Inferior parietal cortex (tissue), 1 donor: ENCODE data around the gene ECEL1.

Experiments
- DNase-seq: peaks from one replicate; pipeline ENCODE4 v3.0.0-alpha.2; 2016; ENCODE audit errors: extremely low spot score

Gene ECEL1

GRCh38 chr2:232484628-232485347 is 2.8 kb downstream of the ECEL1 start:
- DNase-seq = no peak

GRCh38 chr2:232483923-232484627 is 3.6 kb downstream of the ECEL1 start:
- no peak for DNase-seq

- no peak for DNase-seq
These were observed 4.2 kb downstream of the ECEL1 start for GRCh38 chr2:232483311-232483922.

- DNase-seq = no peak
These were observed 5.1 kb downstream of the ECEL1 start for GRCh38 chr2:232482301-232483238.

- DNase-seq = no peak
These were observed 6.1 kb downstream of the ECEL1 start for GRCh38 chr2:232481322-232482140.

GRCh38 chr2:232480201-232481190 is 7.1 kb downstream of the ECEL1 start:
- no peak for DNase-seq

GRCh38 chr2:232479341-232480200 is 8.1 kb downstream of the ECEL1 start:
- no peak for DNase-seq

GRCh38 chr2:232478571-232479340 is 8.9 kb downstream of the ECEL1 start:
- DNase-seq = no peak

GRCh38 chr2:232477751-232478510 is 9.7 kb downstream of the ECEL1 start:
- DNase-seq = no peak

- DNase-seq = no peak
These were observed 10.8 kb downstream of the ECEL1 start for GRCh38 chr2:232476791-232477190.

GRCh38 chr2:232476045-232476444 is 11.6 kb downstream of the ECEL1 start:
- no peak for DNase-seq

- DNase-seq = no peak
These were observed 14.2 kb downstream of the ECEL1 start for GRCh38 chr2:232473467-232473890.

GRCh38 chr2:232466221-232466620 is 21.4 kb downstream of the ECEL1 start:
- no peak for DNase-seq

GRCh38 chr2:232465061-232465460 is 22.6 kb downstream of the ECEL1 start:
- no peak for DNase-seq

- no peak for DNase-seq
These were observed 23.1 kb downstream of the ECEL1 start for GRCh38 chr2:232464544-232464885.

GRCh38 chr2:232463701-232464543 is 23.7 kb downstream of the ECEL1 start:
- DNase-seq = no peak
